GM23248 (cell line): Measurements from ENCODE around the gene CLEC4G. TPM values are rescaled to one million over a fixed set of nuclear protein-coding genes. Genes with fewer than 3 reads are reported as not detected.

ENCODE experiments used
- DNase-seq: peaks from one replicate; pipeline ENCODE4 v3.0.0-alpha.2; 2015
- H2AFZ ChIP-seq: fragments of 200-600 bp; sonication (generic); 2 replicates; pipeline ENCODE4 v1.6.1; 2016; ENCODE audit warnings: antibody characterized with exemption
- H3F3A ChIP-seq: fragments of 200-600 bp; sonication (generic); 2 replicates; pipeline ENCODE4 v1.6.1; 2016; ENCODE audit warnings: mild to moderate bottlenecking, antibody characterized with exemption, mixed run types; ENCODE audit not compliant: insufficient read depth
- H3K27ac ChIP-seq: fragments of 200-600 bp; sonication (generic); 2 replicates; pipeline ENCODE4 v1.5.1; 2016; ENCODE audit warnings: mild to moderate bottlenecking
- H3K27me3 ChIP-seq: fragments of 200-600 bp; sonication (generic); replicated peaks from 2 replicates; pipeline ENCODE4 v1.6.1; 2016; ENCODE audit warnings: mild to moderate bottlenecking; ENCODE audit not compliant: insufficient read depth
- H3K36me3 ChIP-seq: fragments of 200-600 bp; sonication (generic); 2 replicates; pipeline ENCODE4 v1.6.1; 2016; ENCODE audit warnings: low read depth, mild to moderate bottlenecking
- H3K4me1 ChIP-seq: fragments of 200-600 bp; sonication (generic); 2 replicates; pipeline ENCODE4 v1.6.1; 2016; ENCODE audit warnings: mild to moderate bottlenecking; ENCODE audit not compliant: insufficient read depth
- H3K4me2 ChIP-seq: fragments of 200-600 bp; sonication (generic); one replicate; pipeline ENCODE4 v1.6.1; 2016; ENCODE audit warnings: mild to moderate bottlenecking; ENCODE audit not compliant: unreplicated experiment
- H3K4me3 ChIP-seq: fragments of 200-600 bp; sonication (generic); 2 replicates; pipeline ENCODE4 v1.5.1; 2016; ENCODE audit warnings: mild to moderate bottlenecking
- H3K79me2 ChIP-seq: fragments of 200-600 bp; sonication (generic); 2 replicates; pipeline ENCODE4 v1.6.1; 2016; ENCODE audit warnings: mild to moderate bottlenecking; ENCODE audit not compliant: insufficient read depth
- H3K9ac ChIP-seq: fragments of 200-600 bp; sonication (generic); 2 replicates; pipeline ENCODE4 v1.6.1; 2016; ENCODE audit warnings: mild to moderate bottlenecking
- H3K9me2 ChIP-seq: fragments of 200-600 bp; sonication (generic); 2 replicates; pipeline ENCODE4 v1.6.1; 2016; ENCODE audit warnings: mixed run types, mild to moderate bottlenecking, moderate library complexity; ENCODE audit not compliant: insufficient read depth
- H3K9me3 ChIP-seq: fragments of 200-600 bp; sonication (generic); one replicate; pipeline ENCODE4 v1.6.1; 2017; ENCODE audit warnings: low read depth
- H4K20me1 ChIP-seq: fragments of 200-600 bp; sonication (generic); 2 replicates; pipeline ENCODE4 v1.6.0; 2016; ENCODE audit not compliant: insufficient read depth
- EZH2 ChIP-seq: fragments of 200-600 bp; sonication (generic); IDR thresholded peaks from 2 replicates; pipeline ENCODE4 v1.6.1; 2018; ENCODE audit warnings: antibody characterized with exemption, mild to moderate bottlenecking; ENCODE audit not compliant: insufficient read depth, poor library complexity, severe bottlenecking
- EZH2phosphoT487 ChIP-seq: fragments of 200-600 bp; sonication (generic); IDR thresholded peaks from 2 replicates; pipeline ENCODE4 v1.6.1; 2018; ENCODE audit warnings: antibody characterized with exemption, moderate library complexity, mild to moderate bottlenecking, low read depth; ENCODE audit not compliant: insufficient read depth
- WGBS, 2 experiments: methylation state at CpG; one replicate each; pipeline ENCODE4 v1.1.6; 2015 to 2017; ENCODE audit warnings: low lambda C conversion rate in 2 of 2, low coverage in 1 of 2; ENCODE audit errors: missing lambda C conversion rate in 2 of 2; 5-methylcytosine and 5-hydroxymethylcytosine counted together
- in situ Hi-C: fragments of 300-500 bp; cut with MboI; formaldehyde crosslinking; loops from 2 replicates; pipeline ENCODE4 v1.15.0; 2020
- polyA plus RNA-seq: library from polyadenylated mRNA; unstranded; fragments of >200 nt; fragmentation: Nextera tagmentation; extraction: Ambion mirVana; gene quantifications from 2 replicates; pipeline ENCODE4 v1.2.1, GENCODE V29; 2016
- total RNA-seq: library from RNA; depleted of rRNA; stranded (reverse); fragments of >200 nt; shearing (Covaris generic); gene quantifications from 2 replicates; pipeline ENCODE4 v1.2.3, GENCODE V29; 2014

CLEC4G gene
- total and polyA plus RNA-seq, 2 experiments from 2014 or later = not detected

DNA sequence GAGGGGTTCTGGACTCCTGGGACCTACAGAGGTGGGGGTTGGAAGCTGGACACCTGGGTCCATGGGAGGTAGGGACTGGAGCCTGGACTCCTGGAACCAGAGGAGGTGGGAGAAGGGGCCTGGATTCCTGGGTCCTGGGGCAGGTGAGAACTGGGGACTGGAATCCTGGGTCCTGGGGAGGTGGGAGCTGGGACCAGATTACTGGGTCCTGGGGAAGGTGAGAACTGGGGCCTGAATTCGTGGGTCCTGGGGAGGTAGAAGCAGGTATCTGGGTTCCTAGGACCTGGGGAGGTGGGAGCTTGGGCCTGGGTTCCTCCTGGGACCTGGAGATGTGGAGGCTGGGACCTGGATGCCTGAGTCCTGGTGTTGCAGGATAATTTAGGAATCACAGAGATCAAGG lies 31.8 kb upstream of the CLEC4G start:
- Histone ChIP-seq H3K4me2 (no peak overlapping the region), H3K36me3 (no peaks in the 10 kb centered on the region), H3K9me2 (no peaks in the 10 kb centered on the region), H3K27ac (no peak overlapping the region), H4K20me1 (no peaks in the 10 kb centered on the region), H3K4me3 (no peak overlapping the region), H3F3A (no peaks in the 10 kb centered on the region), H2AFZ (no peak overlapping the region), H3K9me3 (no peaks in the 10 kb centered on the region), H3K79me2 (no peaks in the 10 kb centered on the region), H3K27me3 (peaks cover 20% of the 10 kb centered on the region), H3K4me1 (no peaks in the 10 kb centered on the region), H3K9ac (no peak overlapping the region)
- DNase-seq = no peak
- no peak for TF ChIP-seq EZH2
- no peak for TF ChIP-seq EZH2phosphoT487
- in situ Hi-C loops = no loop called here
- 0% methylated on average over 1 of the region's 1 CpG for WGBS, 2 experiments

DNA sequence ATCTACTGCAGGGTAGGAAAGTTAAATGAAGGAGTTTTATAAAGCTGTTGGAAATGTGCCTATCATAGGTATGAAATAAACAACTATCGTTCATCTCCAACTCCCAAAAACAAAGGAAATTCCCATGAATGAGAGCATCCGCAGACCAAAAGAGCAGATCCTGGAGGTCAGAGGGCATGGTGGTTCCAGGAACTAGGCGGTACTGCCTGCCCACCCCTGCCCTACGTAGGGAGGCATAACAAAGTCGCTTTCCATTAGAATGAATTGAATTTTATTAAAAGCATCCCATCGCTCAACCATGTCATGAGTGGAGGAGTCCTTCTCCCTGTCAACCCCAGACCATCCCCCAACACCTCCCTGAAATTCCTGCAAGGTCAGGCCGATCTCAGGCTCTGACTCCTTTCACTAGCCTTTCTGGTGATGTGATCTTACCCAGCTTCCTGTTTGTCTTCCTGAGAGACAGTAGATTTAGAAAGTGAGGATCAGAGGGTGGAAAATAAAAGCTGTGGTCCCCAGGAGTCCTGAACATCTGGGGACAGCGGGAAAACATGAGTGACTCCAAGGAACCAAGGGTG lies 30.9 kb upstream of the CLEC4G start, which contains the start of gene CLEC4M:
TSS of gene CLEC4M (plus strand) at position 525 of the 575 bp plus-strand sequence. CDS start at position 549, 24 bp downstream.
- Histone ChIP-seq H3K9me3 (no peaks in the 10 kb centered on the region), H3K4me1 (no peaks in the 10 kb centered on the region), H3K79me2 (no peaks in the 10 kb centered on the region), H3K27me3 (peaks cover 13% of the 10 kb centered on the region), H3K27ac (no peak within 1 kb of the TSS), H3F3A (no peaks in the 10 kb centered on the region), H4K20me1 (no peaks in the 10 kb centered on the region), H2AFZ (no peak within 1 kb of the TSS), H3K4me3 (no peak within 1 kb of the TSS), H3K9me2 (no peaks in the 10 kb centered on the region), H3K4me2 (no peak within 1 kb of the TSS), H3K9ac (no peak within 1 kb of the TSS), H3K36me3 (no peaks in the 10 kb centered on the region)
- 52 to 54% methylated on average over 8 of the region's 8 CpGs for WGBS, 2 experiments
- TF ChIP-seq EZH2phosphoT487 (no peak), EZH2 (no peak)
- no peak for DNase-seq
- in situ Hi-C loops = no loop called here

DNA sequence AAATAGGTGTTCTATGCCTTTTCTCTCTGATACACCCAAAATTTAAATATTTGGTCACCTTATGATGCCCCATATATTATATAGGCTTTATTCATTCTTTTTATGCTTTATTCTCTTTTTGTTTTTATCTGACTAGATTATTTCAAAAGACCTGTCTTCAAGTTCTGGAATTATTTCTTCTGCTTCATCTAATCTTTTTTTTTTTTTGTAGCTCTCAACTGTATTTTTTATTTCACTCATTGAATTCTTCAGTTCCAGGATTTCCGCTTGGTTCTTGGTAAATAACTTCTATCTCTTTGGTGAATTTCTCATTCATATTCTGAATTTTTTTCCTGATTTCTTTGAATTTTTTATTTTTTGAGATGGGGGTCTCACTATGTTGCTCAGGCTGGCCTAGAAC lies 27.2 kb upstream of the CLEC4G start:
- Histone ChIP-seq H4K20me1 (no peaks in the 10 kb centered on the region), H3F3A (no peaks in the 10 kb centered on the region), H3K79me2 (no peaks in the 10 kb centered on the region), H3K36me3 (no peaks in the 10 kb centered on the region), H3K9me2 (no peaks in the 10 kb centered on the region), H3K4me1 (no peaks in the 10 kb centered on the region), H3K9ac (no peak overlapping the region), H3K27ac (no peak overlapping the region), H2AFZ (no peak overlapping the region), H3K27me3 (peaks cover 3% of the 10 kb centered on the region; the same call in 1 of the 2 replicates), H3K4me3 (no peak overlapping the region), H3K9me3 (no peaks in the 10 kb centered on the region), H3K4me2 (no peak overlapping the region)
- no peak for DNase-seq
- TF ChIP-seq EZH2phosphoT487 (no peak), EZH2 (no peak)
- 63 to 68% methylated on average over 1 of the region's 1 CpG for WGBS, 2 experiments
- in situ Hi-C loops = no loop called here

GRCh38 chr19:7757358-7757757 lies 25.4 kb upstream of the CLEC4G start:
- in situ Hi-C loops = no loop called here
- no peak overlapping the region for H3K4me2 ChIP-seq
- H3K9me3 ChIP-seq = no peaks in the 10 kb centered on the region
- H2AFZ ChIP-seq = no peak overlapping the region
- H3K9ac ChIP-seq = no peak overlapping the region
- no peaks in the 10 kb centered on the region for H3K9me2 ChIP-seq
- H3K4me1 ChIP-seq = no peaks in the 10 kb centered on the region
- 31 to 35% methylated on average over 3 of the region's 3 CpGs for WGBS, 2 experiments
- no peaks in the 10 kb centered on the region for H3K36me3 ChIP-seq
- no peaks in the 10 kb centered on the region for H3F3A ChIP-seq
- no peak for TF ChIP-seq EZH2
- no peak for TF ChIP-seq EZH2phosphoT487
- no peaks in the 10 kb centered on the region for H3K79me2 ChIP-seq
- H4K20me1 ChIP-seq = no peaks in the 10 kb centered on the region
- DNase-seq = no peak
- no peak overlapping the region for H3K27ac ChIP-seq
- no peak overlapping the region for H3K4me3 ChIP-seq
- H3K27me3 ChIP-seq = peaks cover 3% of the 10 kb centered on the region

GRCh38 chr19:7756258-7756657 lies 24.3 kb upstream of the CLEC4G start:
- TF ChIP-seq EZH2 (no peak), EZH2phosphoT487 (no peak)
- Histone ChIP-seq H3K36me3 (no peaks in the 10 kb centered on the region), H3K9me2 (no peaks in the 10 kb centered on the region), H3K27ac (no peak overlapping the region), H3K4me1 (no peaks in the 10 kb centered on the region), H4K20me1 (no peaks in the 10 kb centered on the region), H3K9me3 (no peaks in the 10 kb centered on the region), H3K9ac (no peak overlapping the region), H2AFZ (no peak overlapping the region), H3F3A (no peaks in the 10 kb centered on the region), H3K4me2 (no peak overlapping the region), H3K79me2 (no peaks in the 10 kb centered on the region), H3K4me3 (no peak overlapping the region), H3K27me3 (no peaks in the 10 kb centered on the region; the same call in none of the 2 replicates)
- DNase-seq = no peak
- WGBS, 2 experiments = 7 to 11% methylated on average over 4 of the region's 4 CpGs
- in situ Hi-C loops = no loop called here
